GOT3 (cell line): ENCODE measurements around the gene PLEKHD1.

ENCODE experiments used
- DNase-seq: peaks from one replicate; lab custom pipeline; 2025; ENCODE audit warnings: mixed read lengths; lab: John Stamatoyannopoulos, UW

The PLEKHD1 gene

DNA sequence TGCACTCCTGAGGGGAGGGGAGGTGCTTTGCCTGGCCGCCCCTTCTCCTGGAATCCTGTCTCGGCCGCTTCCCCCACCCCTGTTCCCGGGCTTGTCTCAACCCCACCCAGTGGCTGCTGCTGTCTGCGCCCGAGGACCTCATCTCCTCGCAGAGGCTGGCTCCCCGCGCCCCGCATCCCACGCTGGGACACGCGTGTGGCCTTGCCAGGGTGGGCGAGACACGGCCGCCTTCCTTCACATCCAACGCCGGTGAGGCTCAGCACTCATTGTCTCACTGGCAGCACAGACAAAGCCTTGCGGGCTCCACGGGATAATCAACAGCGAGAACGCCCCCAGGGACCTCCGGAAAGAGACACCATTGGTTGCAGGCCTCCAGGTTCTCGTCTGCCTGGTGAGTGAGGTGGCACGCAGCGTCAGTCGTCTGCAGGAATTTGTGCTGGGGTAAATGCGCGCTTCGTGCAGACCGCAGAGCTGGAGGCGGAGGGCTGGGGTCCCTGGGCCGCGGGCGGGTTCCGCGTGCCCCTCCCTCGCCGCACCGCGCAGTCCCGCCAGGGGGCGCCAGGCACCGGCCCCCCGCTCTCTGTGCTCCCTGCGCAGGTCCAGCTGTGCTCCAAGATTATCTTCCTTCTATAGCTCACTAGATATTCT lies 63.3 kb downstream of the PLEKHD1 start:
- DNase-seq: no peak

DNA sequence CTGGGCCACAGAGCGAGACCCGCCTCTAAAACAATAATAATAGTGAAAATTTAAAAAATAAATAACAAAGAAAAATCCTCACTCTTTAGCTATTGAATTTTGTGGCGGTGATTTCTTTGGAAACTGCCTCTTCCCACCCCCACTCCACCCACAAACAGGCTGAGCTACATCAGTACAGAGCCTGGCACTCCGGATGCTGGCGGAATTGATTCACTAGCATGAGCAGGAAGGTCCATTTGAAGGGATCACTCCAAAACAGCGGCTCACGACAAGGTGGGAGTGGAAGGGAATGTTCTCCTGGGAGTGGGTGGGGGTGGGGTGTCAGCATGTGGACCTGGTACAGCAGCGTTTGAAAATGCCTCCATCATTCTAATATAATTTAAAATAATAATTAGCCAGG lies 64.0 kb downstream of the PLEKHD1 start:
- no peak for DNase-seq

DNA sequence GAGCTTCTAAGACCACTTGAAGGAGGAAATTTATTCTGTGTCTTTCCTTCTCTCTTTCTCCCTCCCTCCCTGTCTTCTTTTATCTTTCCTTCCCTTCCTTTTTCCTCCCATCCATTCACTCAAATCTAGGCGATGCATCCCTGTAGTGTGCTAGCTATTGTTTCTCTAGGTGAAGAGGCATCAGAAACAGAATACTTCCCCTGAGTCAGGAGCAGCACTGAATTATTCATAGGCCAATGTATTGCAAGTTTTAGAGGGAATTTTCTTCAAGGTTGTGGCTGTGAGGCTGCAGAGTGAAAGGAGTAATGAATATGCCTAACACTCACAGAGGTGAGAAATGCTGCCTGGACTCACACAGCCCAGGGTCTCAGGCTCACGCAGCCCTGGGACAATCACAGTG lies 67.0 kb downstream of the PLEKHD1 start:
- DNase-seq: no peak

DNA sequence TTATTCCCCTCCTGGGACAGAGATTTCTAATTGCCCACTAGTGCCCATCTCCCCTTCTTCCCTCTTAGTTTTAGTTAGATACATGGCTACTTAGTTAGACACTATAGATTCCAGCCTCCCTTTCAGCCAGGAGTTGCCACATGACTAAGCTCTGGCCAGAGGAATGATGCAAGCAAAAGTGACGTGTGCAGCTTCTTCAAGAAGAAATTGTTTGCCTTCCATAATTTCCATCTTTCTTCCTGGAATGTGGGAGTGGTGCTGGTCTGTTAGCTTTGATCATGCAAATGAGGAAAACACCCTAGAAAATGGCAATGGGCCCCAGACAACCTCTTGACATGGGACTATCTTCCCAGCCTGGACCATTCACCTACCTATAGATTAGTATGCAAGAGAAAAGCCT lies 68.7 kb downstream of the PLEKHD1 start:
- DNase-seq: no peak

DNA sequence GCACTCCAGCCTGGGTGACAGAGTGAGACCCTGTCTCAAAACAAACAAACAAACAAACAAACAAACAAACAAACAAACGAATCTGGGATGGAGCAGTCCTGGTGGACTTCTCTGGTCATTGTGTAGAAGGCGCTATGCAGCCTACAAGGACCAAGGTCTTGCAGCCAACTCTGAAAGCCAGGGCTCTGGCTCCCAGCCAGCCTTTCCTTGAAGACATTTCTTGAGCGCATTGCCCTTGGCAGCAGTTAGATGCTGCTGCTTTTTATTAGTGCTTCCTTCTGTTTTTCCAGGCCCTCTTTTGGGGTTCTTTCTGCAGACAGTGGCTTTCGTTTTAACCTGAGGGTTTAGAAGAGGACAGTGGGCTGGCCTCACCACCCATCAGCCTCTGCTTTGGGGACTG lies 70.0 kb downstream of the PLEKHD1 start:
- no peak for DNase-seq

DNA sequence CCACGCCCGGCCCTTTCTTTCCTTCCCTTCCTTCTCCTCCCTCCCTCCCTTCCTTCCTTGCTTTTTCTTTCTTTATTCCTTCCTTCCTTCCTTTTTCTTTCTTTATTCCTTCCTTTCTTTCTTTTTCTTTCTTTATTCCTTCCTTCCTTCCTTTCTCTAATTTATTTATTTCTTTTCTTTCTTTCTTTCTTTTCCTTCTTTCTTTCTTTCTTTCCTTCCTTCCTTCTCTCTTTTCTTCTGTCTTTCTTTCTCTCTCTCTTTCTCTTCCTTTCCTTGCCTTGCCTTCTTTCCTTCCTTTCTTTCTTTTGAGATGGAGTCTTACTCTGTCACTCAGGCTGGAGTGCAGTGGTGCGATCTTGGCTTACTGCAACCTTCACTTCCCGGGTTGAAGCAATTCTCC lies 74.2 kb downstream of the PLEKHD1 start:
- DNase-seq: no peak

DNA sequence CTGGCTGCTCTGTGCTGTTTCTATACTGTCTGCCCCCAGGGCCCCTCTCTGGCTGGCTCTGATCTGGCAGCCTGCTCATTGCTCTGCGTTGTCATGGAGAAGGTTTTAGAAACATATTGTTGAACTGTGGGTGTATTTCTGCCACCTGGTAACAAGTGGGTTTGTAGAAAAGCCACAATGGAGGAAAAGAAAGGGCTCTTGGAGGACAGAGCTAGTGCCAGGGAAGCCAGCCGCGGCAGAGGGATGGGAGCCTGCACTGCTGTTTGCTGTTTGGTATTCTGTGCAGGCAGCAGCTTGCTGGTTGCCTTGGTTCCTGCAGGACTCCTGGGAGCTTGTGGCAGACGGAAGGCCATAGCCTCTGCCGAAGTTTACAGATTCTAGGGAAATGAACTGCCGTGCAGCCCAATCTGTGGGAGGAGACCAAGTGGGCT lies 75.1 kb downstream of the PLEKHD1 start:
- no peak for DNase-seq

DNA sequence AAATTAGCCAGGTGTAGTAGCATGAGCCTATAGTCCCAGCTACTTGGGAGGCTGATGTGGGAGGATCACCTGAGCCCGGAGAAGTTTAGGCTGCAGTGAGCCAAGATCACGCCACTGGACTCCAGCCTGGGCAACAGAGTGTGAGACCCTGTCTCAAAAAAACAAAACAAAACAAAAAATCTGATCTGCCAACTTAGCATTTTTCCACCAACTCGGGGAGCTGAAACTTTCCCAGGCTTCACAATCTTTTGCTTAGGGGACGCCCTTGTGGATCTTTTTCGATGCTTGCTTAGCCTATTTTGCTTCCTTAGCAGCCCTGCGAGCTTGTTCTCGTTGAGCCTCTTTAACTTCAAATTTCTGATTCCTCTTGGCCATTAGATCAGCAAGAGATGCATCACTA lies 76.3 kb downstream of the PLEKHD1 start:
- DNase-seq: no peak

DNA sequence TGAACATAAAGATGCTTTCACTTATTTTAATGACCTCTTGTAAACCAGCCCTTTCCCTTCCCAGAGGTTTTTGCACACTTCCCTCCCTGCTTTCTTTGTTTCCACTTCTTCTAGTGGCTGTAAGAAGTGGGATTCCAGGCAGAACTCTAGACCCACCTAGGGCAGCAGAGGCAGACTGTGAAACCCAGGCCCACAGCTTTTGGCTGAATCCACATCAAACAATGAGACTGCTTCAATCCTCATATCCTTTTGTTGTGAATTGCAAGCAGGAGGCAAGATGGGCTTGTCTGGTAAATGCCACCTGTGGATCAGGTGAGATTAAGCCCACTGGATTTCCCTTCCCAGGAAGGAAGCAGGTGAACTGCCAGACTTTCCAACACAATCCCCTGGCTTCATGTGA lies 77.4 kb downstream of the PLEKHD1 start:
- no peak for DNase-seq

DNA sequence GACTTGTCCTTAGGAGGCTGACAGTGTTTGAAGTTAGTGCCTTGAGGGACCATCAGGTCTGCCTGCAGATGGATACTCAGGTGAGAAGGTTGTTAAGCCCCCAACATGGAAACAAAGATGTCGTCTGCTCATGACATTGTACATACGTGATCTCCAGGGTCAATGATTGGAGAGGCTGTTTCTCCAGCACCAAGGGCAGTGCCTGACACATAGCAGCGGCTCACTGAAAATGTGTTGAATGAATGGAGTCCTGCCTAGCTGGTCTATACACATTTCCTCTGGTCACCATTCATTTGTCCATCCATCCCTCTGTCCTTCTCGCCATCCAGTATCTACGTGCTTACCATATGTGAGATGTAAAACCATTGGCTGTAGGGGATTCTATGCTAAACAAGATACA lies 83.0 kb downstream of the PLEKHD1 start:
- no peak for DNase-seq

DNA sequence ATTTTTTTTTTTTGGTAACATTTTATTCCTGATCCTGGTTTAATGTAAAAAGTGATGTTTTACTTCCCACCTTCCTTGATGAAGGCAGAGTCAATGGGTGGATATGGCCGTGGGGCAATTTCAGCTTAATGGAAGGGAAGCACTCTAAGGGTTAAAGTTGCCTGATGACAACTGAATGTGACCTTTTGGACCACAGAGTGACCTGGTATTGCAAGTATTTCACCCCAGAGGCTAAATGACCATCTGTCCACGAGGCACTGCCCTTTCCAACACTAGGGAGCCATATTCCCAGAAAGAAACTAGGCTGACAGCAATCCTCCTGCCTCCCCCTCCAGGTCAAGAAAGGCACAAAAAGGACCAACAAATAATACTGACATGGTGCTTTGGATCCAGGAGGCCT lies 85.3 kb downstream of the PLEKHD1 start:
- no peak for DNase-seq

DNA sequence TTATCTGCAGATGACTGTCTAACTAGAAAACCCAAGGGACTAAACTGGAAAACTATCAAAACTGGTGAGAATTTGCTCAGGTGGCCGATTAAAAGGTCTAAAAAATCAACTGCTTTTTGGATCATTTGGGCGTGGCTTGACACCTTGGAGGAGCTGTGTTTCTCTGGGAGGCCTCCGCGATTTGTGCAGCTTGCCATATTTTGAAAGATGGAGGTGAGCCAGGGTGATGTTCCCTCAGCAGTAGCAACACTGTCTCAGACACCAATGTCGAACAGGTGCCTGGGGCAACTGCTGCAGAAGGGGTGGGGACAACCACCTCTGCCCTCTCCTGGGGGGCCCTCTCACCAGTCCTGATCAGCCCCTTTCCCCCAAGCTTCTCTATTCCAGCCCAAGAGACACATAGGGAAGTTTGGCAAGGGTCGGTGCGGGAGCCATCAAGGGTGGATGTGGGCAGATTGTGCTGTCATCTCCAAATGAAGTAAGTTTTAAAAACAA lies 86.4 kb downstream of the PLEKHD1 start:
- no peak for DNase-seq

DNA sequence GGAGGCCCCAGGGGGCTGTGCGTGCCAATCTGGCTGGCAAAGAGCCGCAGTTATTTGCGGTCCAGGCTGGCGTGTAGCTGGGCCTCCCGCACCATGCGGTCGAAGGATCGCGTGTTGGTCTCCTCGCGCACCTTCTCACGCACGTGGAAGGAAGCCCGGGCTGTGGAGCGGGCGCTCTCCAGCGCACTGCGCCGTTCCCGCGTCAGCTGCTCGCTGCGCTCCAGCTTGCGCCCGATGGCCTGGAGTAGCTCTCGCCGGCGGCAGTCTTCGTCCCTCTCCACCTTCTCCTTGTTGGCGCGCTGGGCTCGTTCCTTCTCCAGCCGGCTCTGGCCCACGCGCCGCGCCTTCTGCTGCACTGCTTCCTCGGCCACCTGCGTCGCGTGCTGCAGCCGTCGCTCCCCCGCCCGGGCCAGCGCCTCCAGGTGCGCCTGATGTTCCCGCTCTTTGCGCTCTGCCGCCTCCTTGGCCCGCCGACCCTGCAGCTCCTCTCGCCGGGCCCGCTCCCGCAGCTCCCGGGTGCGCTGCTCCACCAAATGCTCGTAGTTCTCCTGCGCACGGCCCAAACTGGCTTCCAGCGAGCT lies 87.0 kb downstream of the PLEKHD1 start:
- DNase-seq: no peak

DNA sequence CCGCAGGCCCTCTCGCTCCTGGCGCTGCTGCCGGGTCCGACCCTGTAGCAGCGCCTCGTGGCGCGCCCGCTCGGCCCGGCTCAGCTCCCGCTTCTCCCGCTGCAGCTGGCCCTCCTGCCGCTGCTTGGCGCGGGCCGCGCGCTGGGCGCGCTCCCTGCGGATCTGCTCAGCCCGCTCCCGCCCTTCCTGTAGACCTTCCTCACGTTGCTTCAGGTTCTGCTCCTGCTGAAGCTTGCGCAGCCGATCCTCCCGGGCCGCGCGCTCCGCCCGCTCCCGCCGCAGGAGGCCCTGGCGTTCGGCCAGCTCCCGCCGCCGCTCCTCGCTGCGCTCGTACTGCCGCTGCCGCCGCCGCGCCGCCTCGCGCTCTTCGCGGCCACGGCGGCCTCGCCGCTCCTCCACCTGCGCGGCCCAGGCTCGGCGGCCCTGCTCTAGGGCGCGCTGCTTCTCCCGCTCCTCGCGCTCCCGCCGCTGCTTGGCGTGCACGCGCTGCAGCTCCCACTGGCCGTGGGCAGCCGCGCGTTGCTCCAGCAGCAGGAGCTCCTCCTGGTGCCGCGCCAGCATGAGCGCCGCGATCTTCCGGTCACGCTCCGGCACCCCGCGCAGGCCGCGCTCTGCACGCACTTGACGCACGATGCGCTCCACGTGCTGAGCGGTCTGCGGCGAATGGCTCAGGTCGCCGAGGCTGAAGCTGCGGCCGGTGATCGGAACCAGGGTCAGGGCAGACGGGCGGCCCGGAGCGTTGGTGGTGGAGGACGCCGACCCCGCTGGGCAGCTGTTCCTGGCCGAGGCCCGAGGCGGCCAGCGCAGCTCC lies 87.7 kb downstream of the PLEKHD1 start:
- no peak for DNase-seq

DNA sequence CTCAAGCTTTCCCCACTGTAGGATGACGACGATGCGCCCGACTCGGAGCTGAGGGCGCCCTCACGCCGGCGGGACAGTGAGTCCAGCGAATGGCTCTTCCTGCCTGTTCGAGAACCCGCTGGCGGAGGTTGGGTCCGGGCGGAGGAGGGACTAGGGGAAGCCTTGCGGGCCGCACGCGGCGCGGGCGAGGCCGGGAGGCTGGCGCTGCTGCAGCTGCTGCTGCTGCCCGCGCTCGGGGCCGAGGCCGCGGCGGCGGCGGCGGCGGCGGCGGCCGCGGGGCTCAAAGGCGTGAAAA lies 88.3 kb downstream of the PLEKHD1 start:
- no peak for DNase-seq

DNA sequence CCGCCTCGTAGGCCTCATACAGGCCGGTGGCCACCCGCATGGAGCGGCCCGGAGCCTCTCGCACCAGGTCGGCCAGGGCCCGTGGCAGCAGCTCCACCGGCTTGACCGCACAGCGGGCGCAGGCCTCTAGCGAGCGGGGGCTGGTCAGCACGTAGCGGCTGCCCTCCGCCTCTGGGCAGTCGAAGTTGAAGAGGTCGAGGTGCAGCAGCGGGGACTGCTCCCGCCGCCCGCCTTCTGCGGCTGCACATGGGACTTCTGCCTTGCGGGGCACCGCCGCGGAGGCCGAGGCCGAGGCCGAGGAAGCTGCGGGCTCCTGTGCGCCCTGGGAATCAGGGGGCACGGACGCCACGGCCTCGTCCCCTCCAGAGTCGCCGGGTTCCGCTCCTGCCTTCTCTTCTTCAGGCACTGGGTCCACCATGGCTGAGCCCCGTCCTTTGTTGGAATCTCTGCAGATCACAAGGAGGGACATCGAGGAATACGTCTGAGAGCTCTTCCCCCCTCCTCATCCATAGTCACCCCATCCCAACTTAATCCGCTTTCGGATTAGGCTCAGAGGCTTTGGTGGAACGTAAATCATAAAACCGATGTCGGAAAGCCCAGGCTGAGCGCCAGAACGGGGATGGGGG lies 88.8 kb downstream of the PLEKHD1 start:
- DNase-seq: no peak

DNA sequence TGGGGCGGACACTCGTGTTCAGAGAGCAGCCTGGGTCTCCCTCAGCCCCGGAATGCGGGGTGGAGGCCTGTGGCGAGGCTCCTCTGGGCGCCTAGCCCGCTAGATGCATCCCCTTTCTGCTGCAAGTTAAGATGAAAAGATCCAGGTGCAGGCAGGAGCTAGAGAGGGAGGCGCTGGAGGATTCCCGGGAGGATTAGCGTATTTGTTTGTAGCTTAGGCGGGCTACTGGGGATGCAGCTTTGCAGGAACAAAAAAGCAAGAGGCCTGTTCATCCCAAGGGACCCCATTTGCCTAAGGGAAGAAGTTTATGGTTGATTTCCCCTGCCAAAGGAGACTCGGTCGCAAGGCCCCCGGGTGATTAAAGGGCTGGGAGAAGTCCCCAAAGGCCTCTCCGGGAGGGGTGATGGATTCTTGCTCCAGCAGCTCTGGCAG lies 89.3 kb downstream of the PLEKHD1 start:
- no peak for DNase-seq

DNA sequence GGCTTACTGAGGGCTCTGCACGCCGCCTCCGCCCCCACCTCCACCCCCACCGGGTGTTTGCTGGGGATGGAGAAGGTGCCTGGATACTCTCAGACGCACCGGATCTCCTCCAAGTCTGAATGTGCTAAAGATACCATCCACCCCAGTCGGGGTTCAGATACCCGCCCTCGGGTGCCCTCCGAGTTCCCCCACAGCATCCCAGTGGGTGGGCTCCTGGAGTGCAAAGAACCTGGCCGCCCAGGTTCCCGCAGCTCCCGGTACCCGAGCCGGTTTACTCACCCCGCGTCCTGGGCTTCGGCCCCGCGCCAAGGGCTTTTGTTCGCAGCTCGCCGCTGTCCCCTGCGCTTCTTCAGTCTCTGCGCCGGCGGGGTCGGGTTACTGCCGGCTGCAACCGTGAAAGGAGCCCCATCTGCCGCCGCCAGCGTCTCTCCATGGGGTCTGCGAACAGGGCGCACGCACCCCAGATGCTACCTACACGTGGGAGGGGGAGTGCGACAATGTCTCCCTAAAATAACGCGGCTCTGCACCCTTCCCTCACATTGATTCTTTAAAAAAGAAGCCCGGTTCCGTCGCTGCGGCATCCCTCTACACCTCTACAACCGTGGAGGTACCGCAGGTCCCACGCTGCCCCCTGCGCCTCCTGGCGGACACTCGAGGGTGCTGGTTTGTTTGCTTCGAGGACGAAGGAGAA lies 89.9 kb downstream of the PLEKHD1 start, which contains the start of gene CCDC177:
CCDC177 (minus strand) TSS at position 609 of the 691 bp plus-strand sequence. CDS start 1,249 bp downstream, outside the sequence.
- DNase-seq: no peak

DNA sequence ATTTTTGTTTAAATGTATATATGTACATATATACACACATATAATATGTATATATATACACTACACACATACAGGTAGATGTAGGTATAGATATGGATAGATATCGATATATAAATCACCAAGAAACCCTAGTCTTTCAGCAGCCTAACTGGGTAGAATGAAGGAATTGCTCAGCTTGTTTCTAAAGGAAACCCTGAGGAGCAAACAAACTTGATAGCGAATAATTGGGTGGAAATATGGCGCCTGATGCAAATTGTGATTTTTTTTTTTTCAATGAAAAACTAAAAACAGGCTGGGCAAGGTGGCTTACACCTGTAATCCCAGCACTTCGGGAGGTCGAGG lies 90.4 kb downstream of the PLEKHD1 start:
- DNase-seq: no peak

DNA sequence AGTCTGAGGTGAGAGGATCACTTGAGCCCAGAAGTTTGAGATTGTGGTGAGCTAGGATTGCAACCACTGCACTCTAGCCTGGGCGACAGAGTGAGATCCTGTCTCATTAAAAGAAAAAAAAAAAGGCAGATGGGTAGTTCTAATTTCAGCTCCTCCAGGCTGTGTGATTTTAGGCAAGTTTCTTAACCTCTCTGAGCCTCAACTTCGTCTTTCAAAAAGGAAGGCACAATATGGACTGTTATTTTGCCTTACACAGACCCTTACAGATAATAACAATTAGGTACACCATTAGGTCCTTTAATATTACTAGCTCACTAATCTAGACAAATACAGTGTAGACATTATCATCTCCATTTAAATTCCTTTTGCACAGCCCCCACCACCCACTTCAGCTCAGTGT lies 94.9 kb downstream of the PLEKHD1 start:
- no peak for DNase-seq

DNA sequence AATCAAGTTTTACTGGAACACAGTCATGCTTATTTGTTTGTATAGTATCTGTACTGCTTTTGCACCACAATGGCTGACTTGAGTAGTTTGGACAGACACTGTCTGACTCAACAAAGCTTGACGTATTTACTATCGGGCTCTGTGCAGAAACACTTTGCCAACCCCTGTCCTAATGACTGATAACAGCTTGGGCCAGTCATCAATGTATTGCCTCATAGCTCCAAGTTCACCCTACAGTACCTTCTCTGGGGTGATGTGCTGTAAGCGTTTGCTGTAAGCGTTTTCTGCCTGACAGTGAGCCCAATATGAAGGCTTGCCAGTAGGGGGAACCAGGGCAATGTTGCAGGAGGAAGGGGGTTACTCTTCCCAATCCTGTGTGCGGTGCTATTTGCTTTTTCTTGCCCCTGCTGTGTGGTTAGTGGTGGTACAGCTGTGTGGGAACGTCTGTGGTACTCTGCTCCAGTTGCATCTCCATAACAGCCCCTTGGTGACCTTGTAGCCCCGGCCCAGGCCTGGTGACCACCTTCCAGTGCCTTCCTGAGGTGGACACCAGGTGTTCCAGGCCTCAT lies 95.6 kb downstream of the PLEKHD1 start:
- DNase-seq: no peak
